ENCODE measurements around the gene FOXE1. TPM values are rescaled to one million over a fixed set of nuclear protein-coding genes. Genes with fewer than 3 reads are reported as not detected.

FOXE1 gene
- total RNA-seq, 1 donor, result not detected

DNA sequence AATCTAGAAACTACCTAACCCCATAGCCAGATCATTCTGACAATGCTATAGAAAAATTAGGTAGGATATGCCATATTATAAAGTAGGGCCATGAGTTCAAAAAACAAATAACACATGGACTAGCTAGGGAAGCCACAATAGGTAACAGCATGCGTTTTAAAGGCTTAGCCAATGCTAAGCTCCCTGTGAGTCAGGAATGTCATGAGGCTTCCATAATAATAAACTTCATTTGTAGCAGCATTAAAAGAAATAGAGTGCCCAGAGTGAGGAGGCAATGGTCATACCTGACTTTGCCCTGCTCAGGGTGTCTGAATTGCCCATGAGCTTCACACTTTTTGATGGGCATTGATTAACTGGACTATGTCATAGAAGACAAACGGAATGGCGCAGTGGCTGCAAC is 15.8 kb downstream of the FOXE1 start:
- H4K20me1 ChIP-seq (ENCODE audit: insufficient read depth, low read length), result no peaks in the 10 kb centered on the region
- H3K9me3 ChIP-seq (ENCODE audit: low read depth, low read length), result peaks cover 11% of the 10 kb centered on the region
- no peak overlapping the region for H3K4me2 ChIP-seq (ENCODE audit: insufficient read depth, low read length)
- TF ChIP-seq, protein P1, sequence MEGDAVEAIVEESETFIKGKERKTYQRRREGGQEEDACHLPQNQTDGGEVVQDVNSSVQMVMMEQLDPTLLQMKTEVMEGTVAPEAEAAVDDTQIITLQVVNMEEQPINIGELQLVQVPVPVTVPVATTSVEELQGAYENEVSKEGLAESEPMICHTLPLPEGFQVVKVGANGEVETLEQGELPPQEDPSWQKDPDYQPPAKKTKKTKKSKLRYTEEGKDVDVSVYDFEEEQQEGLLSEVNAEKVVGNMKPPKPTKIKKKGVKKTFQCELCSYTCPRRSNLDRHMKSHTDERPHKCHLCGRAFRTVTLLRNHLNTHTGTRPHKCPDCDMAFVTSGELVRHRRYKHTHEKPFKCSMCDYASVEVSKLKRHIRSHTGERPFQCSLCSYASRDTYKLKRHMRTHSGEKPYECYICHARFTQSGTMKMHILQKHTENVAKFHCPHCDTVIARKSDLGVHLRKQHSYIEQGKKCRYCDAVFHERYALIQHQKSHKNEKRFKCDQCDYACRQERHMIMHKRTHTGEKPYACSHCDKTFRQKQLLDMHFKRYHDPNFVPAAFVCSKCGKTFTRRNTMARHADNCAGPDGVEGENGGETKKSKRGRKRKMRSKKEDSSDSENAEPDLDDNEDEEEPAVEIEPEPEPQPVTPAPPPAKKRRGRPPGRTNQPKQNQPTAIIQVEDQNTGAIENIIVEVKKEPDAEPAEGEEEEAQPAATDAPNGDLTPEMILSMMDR (IDR thresholded peaks at IDR 0.05; ENCODE audit: extremely low read depth, low read depth, low read length), result no peak
- no peaks in the 10 kb centered on the region for H3K36me3 ChIP-seq (ENCODE audit: insufficient read depth, low read length)
- H3K27me3 ChIP-seq (ENCODE audit: insufficient read depth, low read length), result peaks cover 40% of the 10 kb centered on the region
- H3K79me2 ChIP-seq (ENCODE audit: insufficient read depth, low read length), result no peaks in the 10 kb centered on the region
- no peak for DNase-seq (ENCODE audit: insufficient read length, low spot score, missing footprints)
- H3K4me1 ChIP-seq (ENCODE audit: insufficient read depth, low read length), result no peaks in the 10 kb centered on the region
- H2AFZ ChIP-seq (ENCODE audit: low read length), result no peak overlapping the region
- H3K27ac ChIP-seq (ENCODE audit: low read depth, low read length), result no peak overlapping the region
- no peak overlapping the region for H3K4me3 ChIP-seq (ENCODE audit: insufficient read depth, low read length)

DNA sequence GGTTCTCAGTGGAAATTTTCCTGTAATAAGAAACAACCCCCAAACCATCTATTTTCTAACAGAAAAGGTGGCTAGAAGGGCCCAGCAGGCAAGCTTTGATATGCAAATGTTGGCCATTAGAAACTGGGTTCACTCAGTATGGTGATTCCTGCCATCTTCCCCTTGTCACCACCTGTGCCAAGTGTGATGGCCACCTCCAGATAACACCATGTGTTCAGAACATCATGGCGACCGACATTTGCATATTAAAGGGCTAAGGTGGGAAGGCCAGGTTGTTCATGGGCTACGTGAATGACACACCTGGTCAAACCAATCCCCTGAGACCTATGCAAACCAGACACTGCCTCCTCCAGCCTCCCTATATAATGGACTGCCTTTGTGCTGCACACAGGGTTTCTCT is 20.4 kb downstream of the FOXE1 start:
- TF ChIP-seq, protein P1 (IDR thresholded peaks at IDR 0.05; ENCODE audit: extremely low read depth, low read depth, low read length), result no peak
- Histone ChIP-seq H3K27me3 (ENCODE audit: insufficient read depth, low read length) (peaks cover 25% of the 10 kb centered on the region), H3K4me2 (ENCODE audit: insufficient read depth, low read length) (no peak overlapping the region), H3K79me2 (ENCODE audit: insufficient read depth, low read length) (no peaks in the 10 kb centered on the region), H3K4me3 (ENCODE audit: insufficient read depth, low read length) (no peak overlapping the region), H3K36me3 (ENCODE audit: insufficient read depth, low read length) (no peaks in the 10 kb centered on the region), H2AFZ (ENCODE audit: low read length) (no peak overlapping the region), H3K9me3 (ENCODE audit: low read depth, low read length) (no peaks in the 10 kb centered on the region), H3K4me1 (ENCODE audit: insufficient read depth, low read length) (peaks cover 17% of the 10 kb centered on the region), H4K20me1 (ENCODE audit: insufficient read depth, low read length) (no peaks in the 10 kb centered on the region), H3K27ac (ENCODE audit: low read depth, low read length) (no peak overlapping the region)
- DNase-seq (ENCODE audit: insufficient read length, low spot score, missing footprints), result no peak

DNA sequence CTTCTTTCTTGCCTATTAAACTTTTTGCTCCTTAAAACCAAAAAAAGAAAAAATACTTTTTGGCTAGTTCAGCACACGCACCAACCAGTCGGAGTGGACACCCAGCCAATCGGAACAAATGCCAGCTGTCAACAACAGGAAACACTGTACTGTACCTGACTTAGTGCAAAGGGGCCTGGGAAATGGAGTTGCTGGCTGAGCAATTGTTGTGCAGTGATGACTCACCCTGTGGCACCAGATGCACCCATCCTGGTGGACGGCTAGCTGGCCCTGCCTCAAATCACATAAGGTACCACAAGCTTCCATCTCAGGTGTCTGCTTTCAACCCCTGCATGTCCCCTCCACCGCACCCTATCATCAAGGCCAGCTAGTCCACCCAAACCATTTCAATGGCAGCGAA is 20.9 kb downstream of the FOXE1 start:
- no peak for DNase-seq (ENCODE audit: insufficient read length, low spot score, missing footprints)
- Histone ChIP-seq H3K4me3 (ENCODE audit: insufficient read depth, low read length) (no peak overlapping the region), H3K4me2 (ENCODE audit: insufficient read depth, low read length) (no peak overlapping the region), H3K4me1 (ENCODE audit: insufficient read depth, low read length) (peaks cover 17% of the 10 kb centered on the region), H3K27ac (ENCODE audit: low read depth, low read length) (no peak overlapping the region), H2AFZ (ENCODE audit: low read length) (no peak overlapping the region), H3K36me3 (ENCODE audit: insufficient read depth, low read length) (no peaks in the 10 kb centered on the region), H3K27me3 (ENCODE audit: insufficient read depth, low read length) (peaks cover 21% of the 10 kb centered on the region), H4K20me1 (ENCODE audit: insufficient read depth, low read length) (no peaks in the 10 kb centered on the region), H3K79me2 (ENCODE audit: insufficient read depth, low read length) (no peaks in the 10 kb centered on the region), H3K9me3 (ENCODE audit: low read depth, low read length) (no peaks in the 10 kb centered on the region)
- TF ChIP-seq, protein P1 (IDR thresholded peaks at IDR 0.05; ENCODE audit: extremely low read depth, low read depth, low read length), result no peak

DNA sequence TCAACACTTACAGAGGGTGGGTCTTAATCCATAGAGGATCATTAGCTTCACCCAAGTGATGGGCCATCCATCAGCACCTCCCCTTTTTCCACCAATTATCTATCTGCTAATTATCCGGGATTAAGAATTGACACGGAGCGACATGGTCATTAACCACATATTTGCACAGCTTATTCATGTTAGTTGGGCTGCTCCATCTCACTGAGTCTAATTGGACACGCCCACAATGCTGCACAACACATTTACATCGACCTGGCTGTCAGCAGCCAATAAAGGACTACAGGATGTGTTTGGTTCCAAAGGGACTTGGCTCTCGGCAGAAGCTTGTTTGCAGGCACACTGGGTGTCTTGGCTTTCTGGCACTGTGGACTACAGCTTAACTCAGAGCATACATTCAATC is 21.6 kb downstream of the FOXE1 start:
- H3K4me1 ChIP-seq (ENCODE audit: insufficient read depth, low read length), result peaks cover 17% of the 10 kb centered on the region
- H3K79me2 ChIP-seq (ENCODE audit: insufficient read depth, low read length), result no peaks in the 10 kb centered on the region
- no peaks in the 10 kb centered on the region for H3K36me3 ChIP-seq (ENCODE audit: insufficient read depth, low read length)
- H2AFZ ChIP-seq (ENCODE audit: low read length), result no peak overlapping the region
- no peak overlapping the region for H3K4me2 ChIP-seq (ENCODE audit: insufficient read depth, low read length)
- TF ChIP-seq, protein P1 (IDR thresholded peaks at IDR 0.05; ENCODE audit: extremely low read depth, low read depth, low read length), result no peak
- H3K27me3 ChIP-seq (ENCODE audit: insufficient read depth, low read length), result peaks cover 15% of the 10 kb centered on the region
- no peak for DNase-seq (ENCODE audit: insufficient read length, low spot score, missing footprints)
- no peak overlapping the region for H3K27ac ChIP-seq (ENCODE audit: low read depth, low read length)
- H3K4me3 ChIP-seq (ENCODE audit: insufficient read depth, low read length), result no peak overlapping the region
- H4K20me1 ChIP-seq (ENCODE audit: insufficient read depth, low read length), result no peaks in the 10 kb centered on the region
- no peaks in the 10 kb centered on the region for H3K9me3 ChIP-seq (ENCODE audit: low read depth, low read length)
